ENCODE results near the gene FAM114A2.

The FAM114A2 gene

DNA sequence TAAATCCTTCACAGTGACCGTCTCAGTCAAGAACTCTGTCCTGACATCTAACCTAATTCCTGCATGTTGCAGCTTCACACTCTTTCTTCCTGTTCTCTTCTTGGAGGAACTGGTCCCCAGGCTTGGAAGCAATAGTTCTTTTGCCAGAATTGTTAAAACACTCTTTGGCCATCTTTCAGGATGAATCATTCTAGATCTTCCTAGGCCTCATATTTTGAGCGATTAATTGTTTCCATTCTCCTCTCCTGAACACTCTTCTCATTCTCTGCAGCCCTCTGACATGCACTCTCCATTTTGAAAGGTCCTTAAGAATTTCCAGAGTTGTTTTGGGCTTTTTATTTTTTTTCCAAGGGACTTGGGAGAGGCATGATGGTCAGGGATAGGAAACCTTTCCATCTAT, 85.8 kb downstream of the FAM114A2 start:
- peak overlapping the region in 1 of 2 donors; percentile 63 for H3K27ac ChIP-seq
- H3K4me3 ChIP-seq: no peak overlapping the region
- TF ChIP-seq CTCF (IDR thresholded peaks at IDR 0.05): no peak
- DNase-seq (ENCODE audit: low spot score): no peak

DNA sequence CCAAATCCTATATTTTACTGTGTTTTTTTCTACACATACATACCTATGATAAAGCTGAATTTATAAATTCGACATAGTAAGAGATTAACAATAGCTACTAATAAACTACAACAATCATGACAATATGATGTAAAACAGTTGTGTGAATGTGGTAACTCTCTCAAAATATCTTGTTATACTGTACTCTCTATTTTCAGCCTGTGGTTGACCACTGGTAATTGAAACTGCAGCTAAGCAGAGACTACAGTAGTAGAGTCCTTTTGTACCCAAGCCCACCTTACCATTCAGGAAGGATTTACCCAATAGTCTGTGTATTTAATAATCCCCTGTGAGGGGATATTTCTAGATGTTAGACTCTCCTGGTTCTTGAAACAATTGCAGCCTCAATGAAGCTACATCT, 86.7 kb downstream of the FAM114A2 start:
- no peak for DNase-seq (ENCODE audit: low spot score)
- Histone ChIP-seq H3K27ac (no peak overlapping the region), H3K4me3 (no peak overlapping the region)
- TF ChIP-seq CTCF (IDR thresholded peaks at IDR 0.05): no peak

- no peak for DNase-seq (ENCODE audit: low spot score)
- TF ChIP-seq CTCF (IDR thresholded peaks at IDR 0.05): no peak
- Histone ChIP-seq H3K27ac (no peak overlapping the region), H3K4me3 (no peak overlapping the region)
These were observed 97.4 kb downstream of the FAM114A2 start for GRCh38 chr5:153941265-153941664.

All from coronary artery (tissue), 2 donors.